GM23338 (cell line): ENCODE results near the gene THADA. TPM values are rescaled to one million over a fixed set of nuclear protein-coding genes. Genes with fewer than 3 reads are reported as not detected.

Experiments
- ATAC-seq: fragments of 200-7000 bp; cut with Tn5 transposase; 3 replicates; pipeline ENCODE4 v1.9.1; 2020
- DNase-seq: peaks from one replicate; pipeline ENCODE4 v3.0.0-alpha.2; 2015; ENCODE audit warnings: low spot score
- H2AFZ ChIP-seq: fragments of 200-600 bp; sonication (generic); 2 replicates; pipeline ENCODE4 v1.8.0; 2016; ENCODE audit warnings: antibody characterized with exemption, mild to moderate bottlenecking, moderate library complexity
- H3F3A ChIP-seq: fragments of 200-600 bp; sonication (generic); replicated peaks from 2 replicates; pipeline ENCODE4 v1.8.0; 2017; ENCODE audit warnings: antibody characterized with exemption, mixed run types, low read depth
- H3K27ac ChIP-seq: fragments of 200-600 bp; sonication (generic); 2 replicates; pipeline ENCODE4 v1.6.1; 2016; ENCODE audit warnings: low read depth
- H3K27me3 ChIP-seq: fragments of 200-600 bp; sonication (generic); 2 replicates; pipeline ENCODE4 v1.8.0; 2016; ENCODE audit warnings: mild to moderate bottlenecking, mixed run types, moderate library complexity; ENCODE audit not compliant: insufficient read depth
- H3K36me3 ChIP-seq: fragments of 200-600 bp; sonication (generic); 2 replicates; pipeline ENCODE4 v1.8.0; 2016; ENCODE audit warnings: mild to moderate bottlenecking; ENCODE audit not compliant: insufficient read depth
- H3K4me1 ChIP-seq: fragments of 200-600 bp; sonication (generic); 2 replicates; pipeline ENCODE4 v1.8.0; 2016; ENCODE audit warnings: mild to moderate bottlenecking, moderate library complexity; ENCODE audit not compliant: insufficient read depth
- H3K4me2 ChIP-seq: fragments of 200-600 bp; sonication (generic); 2 replicates; pipeline ENCODE4 v1.7.1; 2017; ENCODE audit warnings: mixed run types
- H3K4me3 ChIP-seq: fragments of 200-600 bp; sonication (generic); 2 replicates; pipeline ENCODE4 v1.6.1; 2016; ENCODE audit warnings: mixed run types
- H3K79me2 ChIP-seq: fragments of 200-600 bp; sonication (generic); replicated peaks from 2 replicates; pipeline ENCODE4 v1.8.0; 2017; ENCODE audit warnings: mild to moderate bottlenecking; ENCODE audit not compliant: insufficient read depth
- H3K9me2 ChIP-seq: fragments of 200-600 bp; sonication (generic); 2 replicates; pipeline ENCODE4 v1.8.0; 2017; ENCODE audit not compliant: insufficient read depth
- H4K20me1 ChIP-seq: fragments of 200-600 bp; sonication (generic); replicated peaks from 2 replicates; pipeline ENCODE4 v1.8.0; 2017; ENCODE audit warnings: mild to moderate bottlenecking; ENCODE audit not compliant: insufficient read depth
- H3K27ac Mint-ChIP-seq: 2 replicates; pipeline ENCODE4 v1.8.0; 2020; ENCODE audit warnings: inconsistent platforms, mild to moderate bottlenecking, moderate library complexity, mixed read lengths
- H3K27me3 Mint-ChIP-seq: 3 replicates; pipeline ENCODE4 v1.8.0; 2022; ENCODE audit warnings: low read depth, mild to moderate bottlenecking, moderate library complexity, mixed read lengths, inconsistent platforms; ENCODE audit not compliant: insufficient read depth, poor library complexity
- H3K36me3 Mint-ChIP-seq: 3 replicates; pipeline ENCODE4 v1.8.0; 2021; ENCODE audit warnings: low read depth, mild to moderate bottlenecking, inconsistent platforms, moderate library complexity, mixed read lengths
- H3K4me1 Mint-ChIP-seq: 3 replicates; pipeline ENCODE4 v1.8.0; 2020; ENCODE audit warnings: mild to moderate bottlenecking, inconsistent platforms, mixed read lengths
- H3K4me3 Mint-ChIP-seq: 3 replicates; pipeline ENCODE4 v1.8.0; 2021; ENCODE audit warnings: moderate library complexity, mild to moderate bottlenecking, inconsistent platforms, mixed read lengths
- H3K9me3 Mint-ChIP-seq: 3 replicates; pipeline ENCODE4 v1.8.0; 2020; ENCODE audit warnings: moderate library complexity, mild to moderate bottlenecking, inconsistent platforms, mixed read lengths
- CREB1 ChIP-seq: fragments of 250-450 bp; sonication (Bioruptor Pico); IDR thresholded peaks from 2 replicates; pipeline ENCODE4 v1.5.0; 2020; ENCODE audit warnings: low read depth, mild to moderate bottlenecking, moderate library complexity
- ETS1 ChIP-seq: IDR thresholded peaks from 2 replicates; pipeline ENCODE4 v1.6.1; 2016; ENCODE audit warnings: antibody characterized with exemption
- EZH2 ChIP-seq: fragments of 200-600 bp; sonication (generic); IDR thresholded peaks from one replicate; pipeline ENCODE4 v1.8.0; 2017; ENCODE audit warnings: antibody characterized with exemption, mild to moderate bottlenecking, low read depth; ENCODE audit not compliant: unreplicated experiment
- EZH2phosphoT487 ChIP-seq: fragments of 200-600 bp; sonication (generic); IDR thresholded peaks from one replicate; pipeline ENCODE4 v1.8.1; 2018; ENCODE audit warnings: antibody characterized with exemption; ENCODE audit not compliant: unreplicated experiment
- JUNB ChIP-seq: IDR thresholded peaks from one replicate; pipeline ENCODE4 v1.6.1; 2016; ENCODE audit warnings: antibody characterized with exemption; ENCODE audit not compliant: unreplicated experiment
- NANOG ChIP-seq: IDR thresholded peaks from 2 replicates; pipeline ENCODE4 v1.6.1; 2016; ENCODE audit warnings: antibody characterized with exemption, borderline replicate concordance
- STAT1 ChIP-seq: IDR thresholded peaks from one replicate; pipeline ENCODE4 v1.6.1; 2016; ENCODE audit warnings: antibody characterized with exemption; ENCODE audit not compliant: unreplicated experiment
- ZNF114 ChIP-seq: fragments of 250-450 bp; sonication (Bioruptor Pico); IDR thresholded peaks from 2 replicates; pipeline ENCODE4 v1.5.0; 2020; ENCODE audit warnings: mild to moderate bottlenecking, moderate library complexity
- ZNF331 ChIP-seq: fragments of 250-450 bp; sonication (Bioruptor Pico); IDR thresholded peaks from 2 replicates; pipeline ENCODE4 v1.5.0; 2020; ENCODE audit warnings: low read depth, mild to moderate bottlenecking, moderate library complexity
- ZNF462 ChIP-seq: fragments of 250-450 bp; sonication (Bioruptor Pico); IDR thresholded peaks from 2 replicates; pipeline ENCODE4 v1.5.0; 2020; ENCODE audit warnings: mild to moderate bottlenecking, moderate library complexity
- polyA plus RNA-seq: library from polyadenylated mRNA; unstranded; fragments of >200 nt; fragmentation: Nextera tagmentation; extraction: Ambion mirVana; gene quantifications from 2 replicates; pipeline ENCODE4 v1.2.1, GENCODE V29; 2016
- total RNA-seq: library from RNA; depleted of rRNA; stranded (reverse); fragments of >200 nt; shearing (Covaris generic); gene quantifications from 2 replicates; pipeline ENCODE4 v1.2.3, GENCODE V29; 2014

The THADA gene
- total and polyA plus RNA-seq, 2 experiments from 2014 or later, result 17.0 to 30.7 TPM

GRCh38 chr2:43539436-43539835, 56.4 kb downstream of the THADA start:
- Histone ChIP-seq H2AFZ (no peak overlapping the region), H3K4me1 (no peaks in the 10 kb centered on the region), H3K36me3 (no peaks in the 10 kb centered on the region; the same call in 1 of the 2 replicates), H3F3A (no peaks in the 10 kb centered on the region), H3K4me3 (no peak overlapping the region), H3K27ac (no peak overlapping the region), H3K27me3 (no peaks in the 10 kb centered on the region), H4K20me1 (no peaks in the 10 kb centered on the region), H3K79me2 (no peaks in the 10 kb centered on the region), H3K9me2 (no peaks in the 10 kb centered on the region), H3K4me2 (no peak overlapping the region)
- no peak for ATAC-seq
- no peaks in the 10 kb centered on the region for H3K27me3 Mint-ChIP-seq
- H3K4me3 Mint-ChIP-seq, result no peak overlapping the region
- no peaks in the 10 kb centered on the region for H3K4me1 Mint-ChIP-seq
- TF ChIP-seq EZH2phosphoT487, result no peak
- no peak for TF ChIP-seq ZNF114 (CRISPR knock-in tag)
- no peak for TF ChIP-seq ZNF462 (CRISPR knock-in tag)
- TF ChIP-seq JUNB, result no peak
- no peak for TF ChIP-seq ZNF331 (CRISPR knock-in tag)
- no peak for TF ChIP-seq CREB1 (CRISPR knock-in tag)
- TF ChIP-seq ETS1, result no peak
- TF ChIP-seq STAT1, result no peak
- no peak for TF ChIP-seq EZH2
- TF ChIP-seq NANOG, result no peak
- H3K27ac Mint-ChIP-seq, result no peak overlapping the region
- H3K36me3 Mint-ChIP-seq, result peaks cover 3% of the 10 kb centered on the region; the same call in 2 of the 3 replicates
- peaks cover 4% of the 10 kb centered on the region; the same call in 1 of the 3 replicates for H3K9me3 Mint-ChIP-seq
- no peak for DNase-seq
